GM12878 (cell line): ENCODE data around the gene BLTP3B. TPM values are rescaled to one million over a fixed set of nuclear protein-coding genes. Genes with fewer than 3 reads are reported as not detected.

Experiments
- ATAC-seq: fragments of 200-7000 bp; cut with Tn5 transposase; 3 replicates; pipeline ENCODE4 v1.9.1; 2020; ENCODE audit warnings: mild to moderate bottlenecking, moderate library complexity
- BruUV-seq: library from RNA; stranded (reverse); fragments of 400-500 nt; replicated peaks from 2 replicates; lab custom pipeline; 2021; lab: Mats Ljungman, UMichigan
- CTCF ChIA-PET: fragments of 300-600 bp; sonication (Branson Sonifier 250); formaldehyde crosslinking; extraction: SDS; loops from one replicate; lab custom pipeline; 2021; ENCODE audit warnings: inconsistent platforms; lab: Yijun Ruan, JAX
- POLR2A ChIA-PET: fragments of 350-600 bp; formaldehyde crosslinking; extraction: SDS; loops from one replicate; lab custom pipeline; 2021; ENCODE audit warnings: inconsistent platforms; lab: Charles Lee
- RAD21 ChIA-PET: fragments of 300-600 bp; sonication (Branson Sonifier 250); formaldehyde crosslinking; loops from one replicate; lab custom pipeline; 2023; ENCODE audit warnings: antibody characterized with exemption; ENCODE audit not compliant: unreplicated experiment; lab: Charles Lee
- SMC1A ChIA-PET: fragments of 300-600 bp; sonication (Branson Sonifier 250); formaldehyde crosslinking; loops from one replicate; lab custom pipeline; 2023; ENCODE audit not compliant: unreplicated experiment, uncharacterized antibody; lab: Charles Lee
- DNase-seq: peaks from one replicate; pipeline ENCODE4 v3.0.0-alpha.2; 2011; ENCODE audit warnings: low read depth, low spot score
- FAIRE-seq: peaks from 3 replicates; lab custom pipeline; 2011; peaks lifted over from hg19 to GRCh38; lab: Jason Lieb, UNC
- H2AFZ ChIP-seq: 2 replicates; pipeline ENCODE4 v1.6.0; 2011; ENCODE audit warnings: low read depth, low read length, control low read depth; ENCODE audit not compliant: control insufficient read depth
- H3K27ac ChIP-seq: 2 replicates; pipeline ENCODE4 v1.5.1; 2011; ENCODE audit warnings: control low read depth; ENCODE audit not compliant: control insufficient read depth, insufficient read depth
- H3K27me3 ChIP-seq, 2 experiments: replicated peaks in 1 of 2; 2 replicates each; pipeline versions ENCODE4 v1.6.0 to v1.6.1; 2011; ENCODE audit warnings: low read length in 1 of 2; ENCODE audit not compliant: control insufficient read depth in 2 of 2, insufficient read depth in 2 of 2
- H3K36me3 ChIP-seq, 2 experiments: 2 replicates each; pipeline ENCODE4 v1.5.1; 2011; ENCODE audit warnings: low read length in 1 of 2; ENCODE audit not compliant: control insufficient read depth in 2 of 2, insufficient read depth in 2 of 2
- H3K4me1 ChIP-seq: 2 replicates; pipeline ENCODE4 v1.6.1; 2011; ENCODE audit warnings: mild to moderate bottlenecking, low read length, moderate library complexity, mixed read lengths; ENCODE audit not compliant: control insufficient read depth, insufficient read depth
- H3K4me2 ChIP-seq: 2 replicates; pipeline ENCODE4 v1.6.0; 2011; ENCODE audit warnings: control low read depth; ENCODE audit not compliant: control insufficient read depth, insufficient read depth
- H3K4me3 ChIP-seq: fragments of 200-600 bp; sonication (generic); 2 replicates; pipeline ENCODE4 v1.5.1; 2016
- H3K79me2 ChIP-seq: 2 replicates; pipeline ENCODE4 v1.6.0; 2011; ENCODE audit warnings: low read length; ENCODE audit not compliant: control insufficient read depth, insufficient read depth
- H3K9ac ChIP-seq: 2 replicates; pipeline ENCODE4 v1.8.0; 2011; ENCODE audit warnings: low read length, control low read depth, mixed read lengths; ENCODE audit not compliant: control insufficient read depth, insufficient read depth
- H3K9me3 ChIP-seq: replicated peaks from 3 replicates; pipeline ENCODE4 v1.5.1; 2011; ENCODE audit warnings: mild to moderate bottlenecking, low read length; ENCODE audit not compliant: control insufficient read depth, insufficient read depth
- H4K20me1 ChIP-seq: 2 replicates; pipeline ENCODE4 v1.6.0; 2011; ENCODE audit not compliant: control insufficient read depth, insufficient read depth
- MEF2B ChIP-seq: fragments of 450-650 bp; IDR thresholded peaks from 2 replicates; pipeline ENCODE4 v1.6.1; 2018; ENCODE audit warnings: mild to moderate bottlenecking, moderate library complexity; ENCODE audit not compliant: partially characterized antibody, poor library complexity, severe bottlenecking
- MTA3 ChIP-seq: IDR thresholded peaks from 2 replicates; pipeline ENCODE4 v1.6.1; 2012; ENCODE audit warnings: low read length, inconsistent platforms, borderline replicate concordance
- STAT3 ChIP-seq: IDR thresholded peaks from 2 replicates; pipeline ENCODE4 v1.6.1; 2011; ENCODE audit warnings: low read depth, low read length, improper control_type of control experiment
- WGBS: methylation state at CpG from one replicate; pipeline ENCODE4 v1.1.6; 2016; ENCODE audit warnings: low lambda C conversion rate; ENCODE audit not compliant: insufficient replicate concordance, insufficient coverage; ENCODE audit errors: missing lambda C conversion rate; 5-methylcytosine and 5-hydroxymethylcytosine counted together
- in situ Hi-C: fragments of 300-500 bp; cut with MboI; formaldehyde crosslinking; loops from 9 replicates; pipeline ENCODE4 v1.14.3; 2018; ENCODE audit warnings: mixed read lengths
- intact Hi-C: fragments of 100-400 bp; cut with micrococcal nuclease; formaldehyde crosslinking; loops from one replicate; pipeline ENCODE4 v1.14.2; 2022; ENCODE audit not compliant: unreplicated experiment
- polyA plus RNA-seq, 11 experiments: library from polyadenylated mRNA; depleted of rRNA in 4 of 11; unstranded in 6 of 11; stranded (reverse) in 5 of 11; fragments of >200 nt; fragmentation: Nextera tagmentation in 4 of 11; fragmentation: Illumina TruSeq in 1 of 11; extraction: Ambion mirVana in 4 of 11; extraction: Trizol in 1 of 11; gene quantifications; 1 replicate in 1 of 11; 2 replicates in 10 of 11; pipeline versions ENCODE4 v1.2.1 to v1.2.3, GENCODE V29; 2011 to 2016; ENCODE audit warnings: inconsistent platforms in 2 of 11, missing spikeins in 2 of 11, low read depth in 1 of 11
- total RNA-seq, 4 experiments: library from RNA; depleted of rRNA in 3 of 4; stranded (reverse); fragments of >200 nt in 3 of 4; fragmentation: Illumina TruSeq in 1 of 4; extraction: Trizol in 1 of 4; gene quantifications; 2 replicates each; pipeline versions ENCODE4 v1.2.1 to v1.2.3, GENCODE V29; 2013 to 2021
- TF ChIP-seq, protein P1 (sequence below): IDR thresholded peaks from 2 replicates; pipeline ENCODE4 v1.6.1; 2012; ENCODE audit warnings: improper control_type of control experiment, low read depth, low read length; ENCODE audit not compliant: insufficient replicate concordance
- TF ChIP-seq, protein P2 (sequence below): IDR thresholded peaks from 2 replicates; pipeline ENCODE4 v1.6.1; 2011; ENCODE audit warnings: borderline replicate concordance, low read depth, mild to moderate bottlenecking, moderate library complexity, mixed read lengths, low read length; ENCODE audit not compliant: insufficient read depth; ENCODE audit errors: extremely low read length
- TF ChIP-seq, protein P3 (sequence below): fragments of 450-650 bp; IDR thresholded peaks from 2 replicates; pipeline ENCODE4 v1.6.1; 2017; ENCODE audit warnings: antibody characterized with exemption, mild to moderate bottlenecking, moderate library complexity
- TF ChIP-seq, protein P4 (sequence below): fragments of 450-650 bp; IDR thresholded peaks from 2 replicates; pipeline ENCODE4 v1.6.1; 2017; ENCODE audit warnings: borderline replicate concordance

Gene BLTP3B
- total and polyA plus RNA-seq, 10 of the 15 experiments (the other 5 are each of a cell fraction or from before 2014, with no cell fraction given): 3.6 to 23.6 (median 17.0) TPM

DNA sequence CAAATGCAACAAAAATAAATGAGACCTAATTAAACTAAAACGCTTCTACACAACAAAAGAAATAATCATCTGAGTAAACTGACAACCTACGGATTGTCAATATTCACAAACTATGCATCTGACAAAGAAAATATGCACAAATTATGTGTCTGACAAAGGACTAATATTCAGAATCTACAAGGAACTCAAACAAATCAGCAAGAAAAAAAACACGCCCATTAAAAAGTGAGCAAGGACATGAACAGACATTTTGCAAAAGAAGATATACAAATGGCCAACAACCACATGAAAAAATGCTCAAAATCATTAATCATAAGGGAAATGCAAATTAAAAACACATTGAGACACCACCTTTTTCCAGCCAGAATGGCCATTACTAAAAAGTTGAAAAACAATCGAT, 37.0 kb downstream of the BLTP3B start (continued):
- TF ChIP-seq, protein P1, sequence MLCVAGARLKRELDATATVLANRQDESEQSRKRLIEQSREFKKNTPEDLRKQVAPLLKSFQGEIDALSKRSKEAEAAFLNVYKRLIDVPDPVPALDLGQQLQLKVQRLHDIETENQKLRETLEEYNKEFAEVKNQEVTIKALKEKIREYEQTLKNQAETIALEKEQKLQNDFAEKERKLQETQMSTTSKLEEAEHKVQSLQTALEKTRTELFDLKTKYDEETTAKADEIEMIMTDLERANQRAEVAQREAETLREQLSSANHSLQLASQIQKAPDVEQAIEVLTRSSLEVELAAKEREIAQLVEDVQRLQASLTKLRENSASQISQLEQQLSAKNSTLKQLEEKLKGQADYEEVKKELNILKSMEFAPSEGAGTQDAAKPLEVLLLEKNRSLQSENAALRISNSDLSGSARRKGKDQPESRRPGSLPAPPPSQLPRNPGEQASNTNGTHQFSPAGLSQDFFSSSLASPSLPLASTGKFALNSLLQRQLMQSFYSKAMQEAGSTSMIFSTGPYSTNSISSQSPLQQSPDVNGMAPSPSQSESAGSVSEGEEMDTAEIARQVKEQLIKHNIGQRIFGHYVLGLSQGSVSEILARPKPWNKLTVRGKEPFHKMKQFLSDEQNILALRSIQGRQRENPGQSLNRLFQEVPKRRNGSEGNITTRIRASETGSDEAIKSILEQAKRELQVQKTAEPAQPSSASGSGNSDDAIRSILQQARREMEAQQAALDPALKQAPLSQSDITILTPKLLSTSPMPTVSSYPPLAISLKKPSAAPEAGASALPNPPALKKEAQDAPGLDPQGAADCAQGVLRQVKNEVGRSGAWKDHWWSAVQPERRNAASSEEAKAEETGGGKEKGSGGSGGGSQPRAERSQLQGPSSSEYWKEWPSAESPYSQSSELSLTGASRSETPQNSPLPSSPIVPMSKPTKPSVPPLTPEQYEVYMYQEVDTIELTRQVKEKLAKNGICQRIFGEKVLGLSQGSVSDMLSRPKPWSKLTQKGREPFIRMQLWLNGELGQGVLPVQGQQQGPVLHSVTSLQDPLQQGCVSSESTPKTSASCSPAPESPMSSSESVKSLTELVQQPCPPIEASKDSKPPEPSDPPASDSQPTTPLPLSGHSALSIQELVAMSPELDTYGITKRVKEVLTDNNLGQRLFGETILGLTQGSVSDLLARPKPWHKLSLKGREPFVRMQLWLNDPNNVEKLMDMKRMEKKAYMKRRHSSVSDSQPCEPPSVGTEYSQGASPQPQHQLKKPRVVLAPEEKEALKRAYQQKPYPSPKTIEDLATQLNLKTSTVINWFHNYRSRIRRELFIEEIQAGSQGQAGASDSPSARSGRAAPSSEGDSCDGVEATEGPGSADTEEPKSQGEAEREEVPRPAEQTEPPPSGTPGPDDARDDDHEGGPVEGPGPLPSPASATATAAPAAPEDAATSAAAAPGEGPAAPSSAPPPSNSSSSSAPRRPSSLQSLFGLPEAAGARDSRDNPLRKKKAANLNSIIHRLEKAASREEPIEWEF: no peak
- TF ChIP-seq, protein P2, sequence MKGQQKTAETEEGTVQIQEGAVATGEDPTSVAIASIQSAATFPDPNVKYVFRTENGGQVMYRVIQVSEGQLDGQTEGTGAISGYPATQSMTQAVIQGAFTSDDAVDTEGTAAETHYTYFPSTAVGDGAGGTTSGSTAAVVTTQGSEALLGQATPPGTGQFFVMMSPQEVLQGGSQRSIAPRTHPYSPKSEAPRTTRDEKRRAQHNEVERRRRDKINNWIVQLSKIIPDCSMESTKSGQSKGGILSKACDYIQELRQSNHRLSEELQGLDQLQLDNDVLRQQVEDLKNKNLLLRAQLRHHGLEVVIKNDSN: no peak
- TF ChIP-seq MEF2B (no peak), STAT3 (no peak), MTA3 (no peak)

DNA sequence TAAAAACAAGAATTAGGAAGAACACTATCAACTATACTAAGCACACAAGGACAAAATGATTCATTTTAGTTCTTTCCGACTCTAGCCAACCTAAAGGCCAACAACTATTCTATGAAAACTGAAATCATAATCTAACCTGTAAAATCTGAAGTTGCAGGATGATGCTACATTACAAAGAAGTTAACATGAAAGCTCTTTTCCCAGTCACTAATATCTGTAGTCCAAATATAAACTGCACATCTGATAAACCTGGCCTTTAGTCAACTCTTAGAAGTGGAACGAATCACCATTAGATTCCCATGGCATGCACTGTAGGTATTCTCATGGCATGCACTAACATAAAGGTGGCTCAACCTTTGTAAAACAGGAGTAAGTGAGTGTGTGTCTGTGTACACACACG, 41.7 kb downstream of the BLTP3B start:
- FAIRE-seq: no peak
- H3K4me2 ChIP-seq: no peak overlapping the region
- no peaks in the 10 kb centered on the region for H4K20me1 ChIP-seq
- RAD21 ChIA-PET: no interaction called here
- H2AFZ ChIP-seq: no peak overlapping the region
- POLR2A ChIA-PET: interaction anchor here (1.3 kb wide), 1 partner anchor 14 kb away, joined by 3 read pairs; no protein-coding TSS in a partner anchor
- no peaks in the 10 kb centered on the region for H3K9me3 ChIP-seq
- no peak for DNase-seq
- BruUV-seq: no TSS peak
- H3K27ac ChIP-seq: no peak overlapping the region
- H3K4me1 ChIP-seq: no peaks in the 10 kb centered on the region
- no peak overlapping the region for H3K4me3 ChIP-seq
- no peaks in the 10 kb centered on the region for H3K27me3 ChIP-seq
- no peaks in the 10 kb centered on the region for H3K79me2 ChIP-seq
- intact Hi-C loops (no loop called here), in situ Hi-C loops (no loop called here)
- CTCF ChIA-PET: interaction anchor here (0.8 to 1.2 kb wide), 2 partner anchors 9 to 12 kb away, joined by 3 read pairs; no protein-coding TSS in a partner anchor
- no peak for ATAC-seq
- SMC1A ChIA-PET: no interaction called here
- peaks cover 0 to 3% of the 10 kb centered on the region in 2 experiments; a peak in 3 of 4 replicates for H3K36me3 ChIP-seq
- no peak overlapping the region for H3K9ac ChIP-seq
- WGBS: 48% methylated on average over 3 of the region's 3 CpGs
- TF ChIP-seq, protein P3, sequence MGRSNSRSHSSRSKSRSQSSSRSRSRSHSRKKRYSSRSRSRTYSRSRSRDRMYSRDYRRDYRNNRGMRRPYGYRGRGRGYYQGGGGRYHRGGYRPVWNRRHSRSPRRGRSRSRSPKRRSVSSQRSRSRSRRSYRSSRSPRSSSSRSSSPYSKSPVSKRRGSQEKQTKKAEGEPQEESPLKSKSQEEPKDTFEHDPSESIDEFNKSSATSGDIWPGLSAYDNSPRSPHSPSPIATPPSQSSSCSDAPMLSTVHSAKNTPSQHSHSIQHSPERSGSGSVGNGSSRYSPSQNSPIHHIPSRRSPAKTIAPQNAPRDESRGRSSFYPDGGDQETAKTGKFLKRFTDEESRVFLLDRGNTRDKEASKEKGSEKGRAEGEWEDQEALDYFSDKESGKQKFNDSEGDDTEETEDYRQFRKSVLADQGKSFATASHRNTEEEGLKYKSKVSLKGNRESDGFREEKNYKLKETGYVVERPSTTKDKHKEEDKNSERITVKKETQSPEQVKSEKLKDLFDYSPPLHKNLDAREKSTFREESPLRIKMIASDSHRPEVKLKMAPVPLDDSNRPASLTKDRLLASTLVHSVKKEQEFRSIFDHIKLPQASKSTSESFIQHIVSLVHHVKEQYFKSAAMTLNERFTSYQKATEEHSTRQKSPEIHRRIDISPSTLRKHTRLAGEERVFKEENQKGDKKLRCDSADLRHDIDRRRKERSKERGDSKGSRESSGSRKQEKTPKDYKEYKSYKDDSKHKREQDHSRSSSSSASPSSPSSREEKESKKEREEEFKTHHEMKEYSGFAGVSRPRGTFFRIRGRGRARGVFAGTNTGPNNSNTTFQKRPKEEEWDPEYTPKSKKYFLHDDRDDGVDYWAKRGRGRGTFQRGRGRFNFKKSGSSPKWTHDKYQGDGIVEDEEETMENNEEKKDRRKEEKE: no peak
- TF ChIP-seq, protein P4, sequence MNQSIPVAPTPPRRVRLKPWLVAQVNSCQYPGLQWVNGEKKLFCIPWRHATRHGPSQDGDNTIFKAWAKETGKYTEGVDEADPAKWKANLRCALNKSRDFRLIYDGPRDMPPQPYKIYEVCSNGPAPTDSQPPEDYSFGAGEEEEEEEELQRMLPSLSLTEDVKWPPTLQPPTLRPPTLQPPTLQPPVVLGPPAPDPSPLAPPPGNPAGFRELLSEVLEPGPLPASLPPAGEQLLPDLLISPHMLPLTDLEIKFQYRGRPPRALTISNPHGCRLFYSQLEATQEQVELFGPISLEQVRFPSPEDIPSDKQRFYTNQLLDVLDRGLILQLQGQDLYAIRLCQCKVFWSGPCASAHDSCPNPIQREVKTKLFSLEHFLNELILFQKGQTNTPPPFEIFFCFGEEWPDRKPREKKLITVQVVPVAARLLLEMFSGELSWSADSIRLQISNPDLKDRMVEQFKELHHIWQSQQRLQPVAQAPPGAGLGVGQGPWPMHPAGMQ: no peak
